ENCODE data around the gene ATP5MC3. TPM values are rescaled to one million over a fixed set of nuclear protein-coding genes. Genes with fewer than 3 reads are reported as not detected.

The ATP5MC3 gene
- polyA plus RNA-seq, 1 donor from 2014 or later: 310 TPM

Other genes starting within 250 kb of the ATP5MC3 start
- gene CHN1, start 176.3 kb downstream of the ATP5MC3 start, polyA plus RNA-seq: not detected
- 27.8 TPM for gene ATF2, start 13.5 kb downstream of the ATP5MC3 start, polyA plus RNA-seq